ENCODE results near the gene KCTD17.

Gene KCTD17

GRCh38 chr22:37094239-37094638 is 42.7 kb downstream of the KCTD17 start:
- no peak overlapping the region for H3K4me3 ChIP-seq (ENCODE audit: extremely low read depth, insufficient read depth, low read length, poor library complexity, severe bottlenecking)
- 100% methylated on average over 1 of the region's 1 CpG; no CpG with 5 or more reads in 1 of the 2 experiments for WGBS, 2 experiments (ENCODE audit: insufficient coverage in 2 of 2)
- no peaks in the 10 kb centered on the region for H3K4me1 ChIP-seq (ENCODE audit: control insufficient read depth, insufficient read depth, low read length, poor library complexity, severe bottlenecking)
- no peaks in the 10 kb centered on the region for H3K9me3 ChIP-seq (ENCODE audit: control insufficient read depth, low read length)
- no peaks in the 10 kb centered on the region for H3K36me3 ChIP-seq (ENCODE audit: control insufficient read depth, insufficient read depth, low read length)
- no peak overlapping the region for H3K27ac ChIP-seq (ENCODE audit: low read depth, low read length, severe bottlenecking)

GRCh38 chr22:37095113-37095512 is 43.6 kb downstream of the KCTD17 start:
- Histone ChIP-seq H3K36me3 (ENCODE audit: control insufficient read depth, insufficient read depth, low read length) (no peaks in the 10 kb centered on the region), H3K9me3 (ENCODE audit: control insufficient read depth, low read length) (no peaks in the 10 kb centered on the region), H3K4me1 (ENCODE audit: control insufficient read depth, insufficient read depth, low read length, poor library complexity, severe bottlenecking) (no peaks in the 10 kb centered on the region), H3K27ac (ENCODE audit: low read depth, low read length, severe bottlenecking) (no peak overlapping the region), H3K4me3 (ENCODE audit: extremely low read depth, insufficient read depth, low read length, poor library complexity, severe bottlenecking) (no peak overlapping the region)
- 92 to 99% methylated on average over 7 to 8 of the region's 11 CpGs for WGBS, 2 experiments (ENCODE audit: insufficient coverage in 2 of 2)

DNA sequence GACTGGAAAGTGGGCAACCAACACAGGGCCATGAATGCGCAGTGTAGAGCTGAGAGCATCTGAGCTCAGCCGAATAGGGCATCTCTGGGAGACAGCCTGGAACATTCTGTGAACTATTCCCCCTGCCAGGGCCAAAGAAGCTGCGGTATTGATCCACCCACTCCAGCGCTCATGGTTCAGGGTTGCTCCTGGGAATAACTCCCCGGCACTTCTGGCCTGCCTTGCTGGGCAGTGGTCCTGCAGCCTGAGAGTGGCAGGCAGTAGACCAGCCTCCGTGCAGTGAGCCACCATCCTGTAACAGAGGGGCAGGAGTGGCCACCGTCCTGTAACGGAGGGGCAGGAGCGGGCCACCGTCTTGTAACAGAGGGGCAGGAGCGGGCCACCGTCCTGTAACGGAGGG is 45.8 kb downstream of the KCTD17 start:
- Histone ChIP-seq H3K36me3 (ENCODE audit: control insufficient read depth, insufficient read depth, low read length) (no peaks in the 10 kb centered on the region), H3K4me1 (ENCODE audit: control insufficient read depth, insufficient read depth, low read length, poor library complexity, severe bottlenecking) (no peaks in the 10 kb centered on the region), H3K27ac (ENCODE audit: low read depth, low read length, severe bottlenecking) (no peak overlapping the region), H3K4me3 (ENCODE audit: extremely low read depth, insufficient read depth, low read length, poor library complexity, severe bottlenecking) (no peak overlapping the region), H3K9me3 (ENCODE audit: control insufficient read depth, low read length) (no peaks in the 10 kb centered on the region)
- 82 to 87% methylated on average over 7 to 8 of the region's 13 CpGs for WGBS, 2 experiments (ENCODE audit: insufficient coverage in 2 of 2)

DNA sequence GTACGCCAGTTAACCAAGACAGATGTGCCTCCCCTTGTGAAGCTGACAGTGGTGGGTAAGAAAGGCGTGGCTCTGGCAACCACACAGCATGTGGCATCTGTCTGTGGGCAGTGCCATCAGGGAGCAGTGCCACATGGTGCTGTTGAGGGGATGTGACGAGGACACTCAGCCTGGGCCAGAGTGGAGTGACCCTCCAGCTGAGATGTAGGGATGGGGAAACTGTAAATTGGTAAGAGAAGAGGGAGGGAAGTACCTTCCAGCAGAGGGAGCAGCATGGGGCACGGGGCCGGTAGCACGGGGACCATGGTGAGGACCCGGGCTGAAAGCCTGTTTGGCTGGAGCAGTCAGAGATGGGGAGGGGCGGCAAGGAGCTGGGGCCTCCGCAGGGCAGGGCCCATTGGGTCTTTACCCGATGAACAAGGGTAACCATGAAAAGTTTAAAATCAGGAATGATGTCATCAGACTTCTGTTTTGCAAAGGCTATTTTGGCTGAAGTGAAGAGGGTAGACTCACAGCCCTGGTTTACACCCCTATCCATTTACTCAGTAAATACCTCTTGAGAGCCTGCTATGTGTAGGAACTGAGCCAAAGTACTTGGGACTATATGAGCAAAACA is 47.5 kb downstream of the KCTD17 start:
- Histone ChIP-seq H3K27ac (ENCODE audit: low read depth, low read length, severe bottlenecking) (no peak overlapping the region), H3K4me3 (ENCODE audit: extremely low read depth, insufficient read depth, low read length, poor library complexity, severe bottlenecking) (no peak overlapping the region), H3K36me3 (ENCODE audit: control insufficient read depth, insufficient read depth, low read length) (no peaks in the 10 kb centered on the region), H3K9me3 (ENCODE audit: control insufficient read depth, low read length) (no peaks in the 10 kb centered on the region), H3K4me1 (ENCODE audit: control insufficient read depth, insufficient read depth, low read length, poor library complexity, severe bottlenecking) (no peaks in the 10 kb centered on the region)
- WGBS, 2 experiments (ENCODE audit: insufficient coverage in 2 of 2), result 54 to 59% methylated on average over 8 to 10 of the region's 10 CpGs

- no peaks in the 10 kb centered on the region for H3K9me3 ChIP-seq (ENCODE audit: control insufficient read depth, low read length)
- H3K27ac ChIP-seq (ENCODE audit: low read depth, low read length, severe bottlenecking), result no peak overlapping the region
- no peaks in the 10 kb centered on the region for H3K36me3 ChIP-seq (ENCODE audit: control insufficient read depth, insufficient read depth, low read length)
- WGBS, 2 experiments (ENCODE audit: insufficient coverage in 2 of 2), result 71 to 74% methylated on average over 8 of the region's 8 CpGs
- no peak overlapping the region for H3K4me3 ChIP-seq (ENCODE audit: extremely low read depth, insufficient read depth, low read length, poor library complexity, severe bottlenecking)
- no peaks in the 10 kb centered on the region for H3K4me1 ChIP-seq (ENCODE audit: control insufficient read depth, insufficient read depth, low read length, poor library complexity, severe bottlenecking)
Measured at GRCh38 chr22:37100589-37101127, 49.1 kb downstream of the KCTD17 start.

- 94% methylated on average over 9 of the region's 10 CpGs for WGBS, 2 experiments (ENCODE audit: insufficient coverage in 2 of 2)
- Histone ChIP-seq H3K4me3 (ENCODE audit: extremely low read depth, insufficient read depth, low read length, poor library complexity, severe bottlenecking) (no peak overlapping the region), H3K27ac (ENCODE audit: low read depth, low read length, severe bottlenecking) (no peak overlapping the region), H3K4me1 (ENCODE audit: control insufficient read depth, insufficient read depth, low read length, poor library complexity, severe bottlenecking) (no peaks in the 10 kb centered on the region), H3K9me3 (ENCODE audit: control insufficient read depth, low read length) (no peaks in the 10 kb centered on the region), H3K36me3 (ENCODE audit: control insufficient read depth, insufficient read depth, low read length) (no peaks in the 10 kb centered on the region)
Measured at GRCh38 chr22:37101311-37102066, 49.9 kb downstream of the KCTD17 start.

GRCh38 chr22:37103151-37103550 is 51.6 kb downstream of the KCTD17 start:
- Histone ChIP-seq H3K4me3 (ENCODE audit: extremely low read depth, insufficient read depth, low read length, poor library complexity, severe bottlenecking) (no peak overlapping the region), H3K27ac (ENCODE audit: low read depth, low read length, severe bottlenecking) (no peak overlapping the region), H3K4me1 (ENCODE audit: control insufficient read depth, insufficient read depth, low read length, poor library complexity, severe bottlenecking) (no peaks in the 10 kb centered on the region), H3K9me3 (ENCODE audit: control insufficient read depth, low read length) (no peaks in the 10 kb centered on the region), H3K36me3 (ENCODE audit: control insufficient read depth, insufficient read depth, low read length) (no peaks in the 10 kb centered on the region)
- WGBS, 2 experiments (ENCODE audit: insufficient coverage in 2 of 2), result 81 to 82% methylated on average over 14 to 18 of the region's 18 CpGs

DNA sequence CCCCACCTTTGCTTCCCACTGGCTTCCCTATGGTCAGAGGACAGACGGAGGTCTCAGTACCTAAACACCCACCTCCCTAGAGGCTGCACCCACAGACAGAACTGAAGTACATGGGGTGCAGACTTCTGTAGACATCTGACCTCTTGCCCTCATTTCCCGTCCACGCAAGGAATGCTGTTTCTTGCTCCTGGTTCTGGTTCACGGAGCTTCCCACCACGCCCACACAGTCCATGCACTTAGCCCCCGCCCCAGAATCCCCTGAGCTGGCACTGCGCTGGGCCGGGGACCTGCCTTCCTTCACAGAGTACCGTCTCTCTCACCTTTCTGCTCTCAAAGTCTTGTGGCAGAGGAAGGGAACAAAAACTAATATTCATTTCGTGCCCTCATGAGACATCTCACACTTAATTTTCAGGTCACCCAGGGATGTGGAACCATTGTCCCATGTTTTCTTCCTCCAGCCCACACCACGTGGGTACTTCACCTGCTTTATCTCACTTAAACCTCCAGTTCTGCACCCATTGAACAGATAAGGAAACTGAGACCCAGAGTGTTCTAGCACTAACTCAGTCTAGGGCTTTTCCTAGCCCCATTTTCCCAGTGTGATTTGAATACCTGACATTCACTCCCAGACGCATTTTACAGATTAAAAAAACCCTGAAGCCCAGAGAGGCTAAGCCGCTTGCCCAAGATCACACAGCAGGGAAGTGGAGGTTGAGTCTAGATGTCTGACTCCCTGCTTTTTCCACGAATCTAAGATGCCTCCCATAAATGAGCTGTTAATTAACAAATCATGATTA is 52.3 kb downstream of the KCTD17 start:
- Histone ChIP-seq H3K9me3 (ENCODE audit: control insufficient read depth, low read length) (no peaks in the 10 kb centered on the region), H3K36me3 (ENCODE audit: control insufficient read depth, insufficient read depth, low read length) (no peaks in the 10 kb centered on the region), H3K4me1 (ENCODE audit: control insufficient read depth, insufficient read depth, low read length, poor library complexity, severe bottlenecking) (no peaks in the 10 kb centered on the region), H3K27ac (ENCODE audit: low read depth, low read length, severe bottlenecking) (no peak overlapping the region), H3K4me3 (ENCODE audit: extremely low read depth, insufficient read depth, low read length, poor library complexity, severe bottlenecking) (no peak overlapping the region)
- 81 to 84% methylated on average over 13 to 14 of the region's 14 CpGs for WGBS, 2 experiments (ENCODE audit: insufficient coverage in 2 of 2)

DNA sequence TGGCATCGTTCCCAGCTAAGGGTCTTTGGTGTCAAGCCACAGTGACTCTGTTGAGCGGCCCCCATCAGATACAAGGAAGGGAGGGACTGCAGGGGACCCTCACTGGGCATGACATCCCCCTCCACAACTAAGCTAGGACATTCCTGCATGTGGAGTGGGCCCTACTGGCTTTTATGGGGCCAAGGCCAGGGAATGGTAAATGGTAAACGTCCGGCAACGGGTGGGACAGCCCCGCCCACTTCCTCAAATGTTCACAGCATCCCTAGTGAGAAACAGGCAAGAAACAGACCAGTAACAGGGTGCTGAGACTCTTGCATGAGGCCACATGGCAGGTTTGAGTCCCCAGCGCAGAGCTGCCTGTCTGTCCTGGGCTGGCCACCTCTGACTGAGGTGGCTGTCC is 53.6 kb downstream of the KCTD17 start:
- 51 to 65% methylated on average over 3 to 7 of the region's 7 CpGs for WGBS, 2 experiments (ENCODE audit: insufficient coverage in 2 of 2)
- Histone ChIP-seq H3K9me3 (ENCODE audit: control insufficient read depth, low read length) (no peaks in the 10 kb centered on the region), H3K27ac (ENCODE audit: low read depth, low read length, severe bottlenecking) (no peak overlapping the region), H3K36me3 (ENCODE audit: control insufficient read depth, insufficient read depth, low read length) (no peaks in the 10 kb centered on the region), H3K4me3 (ENCODE audit: extremely low read depth, insufficient read depth, low read length, poor library complexity, severe bottlenecking) (no peak overlapping the region), H3K4me1 (ENCODE audit: control insufficient read depth, insufficient read depth, low read length, poor library complexity, severe bottlenecking) (no peaks in the 10 kb centered on the region)

DNA sequence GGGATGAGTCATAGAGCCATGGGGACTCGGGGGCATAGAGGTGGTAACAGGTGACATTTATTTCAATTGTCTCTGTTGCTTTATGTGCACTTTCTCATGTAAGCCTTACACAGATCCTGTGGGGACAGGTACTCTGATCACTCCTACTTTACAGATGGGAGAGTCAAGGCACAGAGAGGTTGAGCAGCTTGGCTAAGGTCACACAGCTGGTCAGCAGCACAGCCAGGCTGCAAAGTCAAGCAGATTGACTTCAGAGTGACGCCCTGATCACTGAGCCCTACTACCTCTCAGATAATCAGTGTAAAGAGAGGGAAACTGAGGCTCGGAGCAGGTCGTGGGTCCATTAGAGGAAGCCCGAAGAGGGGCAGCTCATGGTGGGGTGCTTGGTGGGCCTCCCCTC is 54.4 kb downstream of the KCTD17 start:
- H3K4me3 ChIP-seq (ENCODE audit: extremely low read depth, insufficient read depth, low read length, poor library complexity, severe bottlenecking), result no peak overlapping the region
- no peaks in the 10 kb centered on the region for H3K4me1 ChIP-seq (ENCODE audit: control insufficient read depth, insufficient read depth, low read length, poor library complexity, severe bottlenecking)
- no peaks in the 10 kb centered on the region for H3K36me3 ChIP-seq (ENCODE audit: control insufficient read depth, insufficient read depth, low read length)
- WGBS, 2 experiments (ENCODE audit: insufficient coverage in 2 of 2), result 89 to 90% methylated on average over 4 to 5 of the region's 5 CpGs
- H3K27ac ChIP-seq (ENCODE audit: low read depth, low read length, severe bottlenecking), result no peak overlapping the region
- no peaks in the 10 kb centered on the region for H3K9me3 ChIP-seq (ENCODE audit: control insufficient read depth, low read length)

Data from mesodermal cell (in vitro differentiated cells).